K562 (cell line): ENCODE measurements around the gene MTPN. TPM values are rescaled to one million over a fixed set of nuclear protein-coding genes. Genes with fewer than 3 reads are reported as not detected.
A peak's percentile ranks its signal among the peaks of the same experiment; 100 is the strongest.

Experiments used
- AFF4 ChIP-seq: sonication (generic); formaldehyde crosslinking; IDR thresholded peaks from 2 replicates; pipeline ENCODE4 v1.8.0; 2023; ENCODE audit warnings: mild to moderate bottlenecking, missing genetic modification reagents
- ARID1B ChIP-seq: fragments of 450-650 bp; IDR thresholded peaks from 2 replicates; pipeline ENCODE4 v1.6.1; 2016; ENCODE audit warnings: antibody characterized with exemption, mild to moderate bottlenecking, inconsistent platforms
- DPF2 ChIP-seq: fragments of 450-650 bp; IDR thresholded peaks from 2 replicates; pipeline ENCODE4 v1.6.1; 2016
- EP400 ChIP-seq: fragments of 450-650 bp; IDR thresholded peaks from 2 replicates; pipeline ENCODE4 v1.6.1; 2017; ENCODE audit warnings: antibody characterized with exemption, mild to moderate bottlenecking, moderate library complexity
- MEIS2 ChIP-seq: fragments of 450-650 bp; IDR thresholded peaks from 2 replicates; pipeline ENCODE4 v1.6.1; 2014; ENCODE audit warnings: mild to moderate bottlenecking; ENCODE audit not compliant: partially characterized antibody
- NCOA4 ChIP-seq: fragments of 450-650 bp; IDR thresholded peaks from 2 replicates; pipeline ENCODE4 v1.6.1; 2018; ENCODE audit warnings: mild to moderate bottlenecking; ENCODE audit not compliant: partially characterized antibody
- NFE2L1 ChIP-seq: fragments of 450-650 bp; IDR thresholded peaks from 2 replicates; pipeline ENCODE4 v1.6.1; 2016; ENCODE audit warnings: missing genetic modification characterization, low read depth, mild to moderate bottlenecking, missing compliant biosample characterization, moderate library complexity, borderline replicate concordance
- RUNX1 ChIP-seq: sonication (generic); IDR thresholded peaks from 2 replicates; pipeline ENCODE4 v1.6.1; 2016; ENCODE audit warnings: antibody characterized with exemption, low read depth
- SIX5 ChIP-seq, 2 experiments: IDR thresholded peaks; 2 replicates each; pipeline ENCODE4 v1.6.1; 2011; ENCODE audit warnings: low read length in 2 of 2, borderline replicate concordance in 1 of 2, low read depth in 1 of 2, mild to moderate bottlenecking in 1 of 2, moderate library complexity in 1 of 2; ENCODE audit not compliant: insufficient read depth in 1 of 2
- SMARCA4 ChIP-seq: fragments of 450-650 bp; IDR thresholded peaks from 2 replicates; pipeline ENCODE4 v1.6.1; 2016
- SRF ChIP-seq, 2 experiments: fragments of 250-450, 450-650 bp in 1 of 2; sonication (Bioruptor Pico) in 1 of 2; sonication (generic) in 1 of 2; formaldehyde crosslinking; IDR thresholded peaks; 2 replicates each; pipeline versions ENCODE4 v1.5.0 to v1.5.1; 2020 to 2022; ENCODE audit warnings: mild to moderate bottlenecking in 1 of 2, missing genetic modification reagents in 1 of 2
- ZNF316 ChIP-seq: fragments of 450-650 bp; IDR thresholded peaks from 2 replicates; pipeline ENCODE4 v1.6.1; 2016
- ZNF592 ChIP-seq: fragments of 450-650 bp; IDR thresholded peaks from 2 replicates; pipeline ENCODE4 v1.6.1; 2017; ENCODE audit warnings: antibody characterized with exemption, mild to moderate bottlenecking
- ZNF668 ChIP-seq: fragments of 250-450 bp; sonication (Bioruptor Pico); IDR thresholded peaks from 2 replicates; pipeline ENCODE4 v1.8.0; 2022; ENCODE audit warnings: mild to moderate bottlenecking, inconsistent platforms
- polyA plus RNA-seq, 8 experiments: library from polyadenylated mRNA; depleted of rRNA in 4 of 8; stranded (reverse) in 5 of 8; unstranded in 3 of 8; fragments of >200 nt; fragmentation: Nextera tagmentation in 2 of 8; fragmentation: Illumina TruSeq in 1 of 8; extraction: Ambion mirVana in 2 of 8; extraction: Trizol in 1 of 8; gene quantifications; 2 replicates each; pipeline versions ENCODE4 v1.2.1 to v1.2.3, GENCODE V29; 2011 to 2014; ENCODE audit warnings: inconsistent platforms in 1 of 8, missing spikeins in 1 of 8
- total RNA-seq, 7 experiments: library from RNA; depleted of rRNA in 6 of 7; stranded (reverse); fragments of >200 nt in 6 of 7; fragmentation: Illumina TruSeq in 2 of 7; extraction: Trizol in 2 of 7; gene quantifications; 2 replicates each; pipeline versions ENCODE4 v1.2.1 to v1.2.3, GENCODE V29; 2011 to 2021; ENCODE audit warnings: low replicate concordance in 1 of 7

Gene MTPN
- total and polyA plus RNA-seq, 9 of the 15 experiments (the other 6 are each of a cell fraction or from before 2014, with no cell fraction given): 68.5 to 261 (median 156) TPM

GRCh38 chr7:135991322-135991721 lies 14.2 kb upstream of the MTPN start (continued):
- TF ChIP-seq ZNF316 (peak; percentile 81), MEIS2 (peak; percentile 2), EP400 (0 out of 2 replicates have a peak, but pooled peaks have one; percentile 24), SMARCA4 (peak; percentile 56), ZNF668 (peak; percentile 61; the same call in 1 of the 2 replicates), ARID1B (peak; percentile 54; the same call in 1 of the 2 replicates), SRF (CRISPR knock-in tag; IDR thresholded peaks at IDR 0.05) (no peak), ZNF592 (peak; percentile 67; the same call in 1 of the 2 replicates), NCOA4 (no peak), RUNX1 (no peak), SIX5 (IDR thresholded peaks at IDR 0.05; ENCODE audit: borderline replicate concordance in 1 of 2, insufficient read depth in 1 of 2, low read depth in 1 of 2, low read length in 2 of 2) (no peak), DPF2 (0 out of 2 replicates have a peak, but pooled peaks have one; percentile 31), AFF4 (CRISPR knock-in tag) (no peak), NFE2L1 (peak; percentile 45; the same call in 1 of the 2 replicates)
